Activated naive CD8-positive, alpha-beta T cell treated with anti-CD3 and anti-CD28 coated beads, Interleukin-2, amount 10 ng/mL, durations not matched to agents 7 days and 5 days (primary cell): ENCODE results near the gene GRM4. TPM values are rescaled to one million over a fixed set of nuclear protein-coding genes. Genes with fewer than 3 reads are reported as not detected.
A peak's percentile ranks its signal among the peaks of the same experiment; 100 is the strongest.

Source experiments
- ATAC-seq: fragments of 150-1000 bp; cut with Tn5 transposase; one replicate; pipeline ENCODE4 v1.10.0; 2021; ENCODE audit warnings: low read depth, moderate library complexity
- POLR2A ChIA-PET: fragments of 350-600 bp; sonication (Branson Sonifier 250); formaldehyde crosslinking; loops from one replicate; lab custom pipeline; 2021; ENCODE audit warnings: antibody characterized with exemption; lab: Charles Lee
- DNase-seq: peaks from one replicate; pipeline ENCODE4 v3.0.0; 2021
- H3K27ac Mint-ChIP-seq: one replicate; pipeline ENCODE4 v1.8.0; 2022; ENCODE audit warnings: mild to moderate bottlenecking, mixed read lengths
- H3K27me3 Mint-ChIP-seq: one replicate; pipeline ENCODE4 v1.8.0; 2022; ENCODE audit warnings: mild to moderate bottlenecking, moderate library complexity, mixed read lengths
- H3K36me3 Mint-ChIP-seq: one replicate; pipeline ENCODE4 v1.8.0; 2021; ENCODE audit warnings: mild to moderate bottlenecking, mixed read lengths
- H3K4me1 Mint-ChIP-seq: one replicate; pipeline ENCODE4 v1.8.0; 2021; ENCODE audit warnings: mixed read lengths
- H3K4me3 Mint-ChIP-seq: one replicate; pipeline ENCODE4 v1.8.0; 2022; ENCODE audit warnings: mild to moderate bottlenecking, moderate library complexity, mixed read lengths
- H3K9me3 Mint-ChIP-seq: one replicate; pipeline ENCODE4 v1.8.0; 2021; ENCODE audit warnings: mixed read lengths
- total RNA-seq, 2 experiments: library from RNA; stranded (reverse); gene quantifications; one replicate each; pipeline ENCODE4 v1.2.3, GENCODE V29; 2021

GRM4 gene
- total RNA-seq, 2 experiments from 2014 or later = 0.14 to 0.44 TPM

- no peak for DNase-seq
- Mint-ChIP-seq H3K36me3 (no peaks in the 10 kb centered on the region), H3K4me1 (no peaks in the 10 kb centered on the region), H3K27ac (no peak overlapping the region), H3K9me3 (no peaks in the 10 kb centered on the region), H3K4me3 (no peak overlapping the region), H3K27me3 (peaks cover 9% of the 10 kb centered on the region)
- POLR2A ChIA-PET = no interaction called here
- no peak for ATAC-seq
Measured at GRCh38 chr6:33990061-33990541, 155.8 kb downstream of the GRM4 start.

GRCh38 chr6:33989016-33989854, 156.7 kb downstream of the GRM4 start:
- Mint-ChIP-seq H3K27ac (no peak overlapping the region), H3K4me3 (no peak overlapping the region), H3K9me3 (no peaks in the 10 kb centered on the region), H3K36me3 (no peaks in the 10 kb centered on the region), H3K27me3 (peaks cover 5% of the 10 kb centered on the region), H3K4me1 (no peaks in the 10 kb centered on the region)
- POLR2A ChIA-PET = no interaction called here
- DNase-seq (no peak), ATAC-seq (no peak)

GRCh38 chr6:33988121-33989015, 157.5 kb downstream of the GRM4 start:
- no peak overlapping the region for H3K4me3 Mint-ChIP-seq
- H3K27ac Mint-ChIP-seq = no peak overlapping the region
- H3K36me3 Mint-ChIP-seq = no peaks in the 10 kb centered on the region
- peaks cover 4% of the 10 kb centered on the region for H3K27me3 Mint-ChIP-seq
- POLR2A ChIA-PET = no interaction called here
- no peaks in the 10 kb centered on the region for H3K9me3 Mint-ChIP-seq
- DNase-seq (no peak), ATAC-seq (no peak)
- H3K4me1 Mint-ChIP-seq = peaks cover 1% of the 10 kb centered on the region

GRCh38 chr6:33987531-33988021, 158.3 kb downstream of the GRM4 start:
- ATAC-seq (no peak), DNase-seq (no peak)
- Mint-ChIP-seq H3K27ac (no peak overlapping the region), H3K9me3 (no peaks in the 10 kb centered on the region), H3K36me3 (no peaks in the 10 kb centered on the region), H3K4me1 (peaks cover 3% of the 10 kb centered on the region), H3K27me3 (peaks cover 4% of the 10 kb centered on the region), H3K4me3 (no peak overlapping the region)
- POLR2A ChIA-PET = no interaction called here

- Mint-ChIP-seq H3K4me3 (no peak overlapping the region), H3K27me3 (peaks cover 4% of the 10 kb centered on the region), H3K9me3 (no peaks in the 10 kb centered on the region), H3K4me1 (peaks cover 3% of the 10 kb centered on the region), H3K27ac (no peak overlapping the region), H3K36me3 (no peaks in the 10 kb centered on the region)
- no peak for DNase-seq
- no peak for ATAC-seq
- POLR2A ChIA-PET = no interaction called here
Measured at GRCh38 chr6:33985947-33986346, 159.9 kb downstream of the GRM4 start.

- H3K9me3 Mint-ChIP-seq = no peaks in the 10 kb centered on the region
- POLR2A ChIA-PET = no interaction called here
- H3K27me3 Mint-ChIP-seq = peaks cover 4% of the 10 kb centered on the region
- DNase-seq (no peak), ATAC-seq (no peak)
- no peaks in the 10 kb centered on the region for H3K36me3 Mint-ChIP-seq
- H3K27ac Mint-ChIP-seq = no peak overlapping the region
- H3K4me1 Mint-ChIP-seq = peaks cover 3% of the 10 kb centered on the region
- H3K4me3 Mint-ChIP-seq = no peak overlapping the region
Measured at GRCh38 chr6:33985313-33985751, 160.6 kb downstream of the GRM4 start.

GRCh38 chr6:33984466-33985312, 161.2 kb downstream of the GRM4 start:
- Mint-ChIP-seq H3K4me1 (peaks cover 3% of the 10 kb centered on the region), H3K36me3 (no peaks in the 10 kb centered on the region), H3K27me3 (peaks cover 4% of the 10 kb centered on the region), H3K4me3 (no peak overlapping the region), H3K9me3 (no peaks in the 10 kb centered on the region), H3K27ac (no peak overlapping the region)
- POLR2A ChIA-PET = no interaction called here
- DNase-seq (no peak), ATAC-seq (no peak)

- ATAC-seq (no peak), DNase-seq (no peak)
- no peaks in the 10 kb centered on the region for H3K36me3 Mint-ChIP-seq
- peaks cover 3% of the 10 kb centered on the region for H3K4me1 Mint-ChIP-seq
- peaks cover 4% of the 10 kb centered on the region for H3K27me3 Mint-ChIP-seq
- H3K9me3 Mint-ChIP-seq = no peaks in the 10 kb centered on the region
- POLR2A ChIA-PET = no interaction called here
- no peak overlapping the region for H3K4me3 Mint-ChIP-seq
- H3K27ac Mint-ChIP-seq = peak overlapping the region; percentile 46
Measured at GRCh38 chr6:33983721-33984465, 162.0 kb downstream of the GRM4 start.

- peak; percentile 30 for ATAC-seq
- DNase-seq = no peak
- Mint-ChIP-seq H3K27me3 (peaks cover 4% of the 10 kb centered on the region), H3K4me1 (peaks cover 3% of the 10 kb centered on the region), H3K4me3 (no peak overlapping the region), H3K36me3 (no peaks in the 10 kb centered on the region), H3K9me3 (no peaks in the 10 kb centered on the region), H3K27ac (no peak overlapping the region)
- POLR2A ChIA-PET = no interaction called here
Measured at GRCh38 chr6:33983109-33983716, 162.7 kb downstream of the GRM4 start.

GRCh38 chr6:33981861-33982260, 164.0 kb downstream of the GRM4 start:
- POLR2A ChIA-PET = no interaction called here
- Mint-ChIP-seq H3K27me3 (peaks cover 13% of the 10 kb centered on the region), H3K36me3 (no peaks in the 10 kb centered on the region), H3K4me3 (no peak overlapping the region), H3K27ac (no peak overlapping the region), H3K9me3 (no peaks in the 10 kb centered on the region), H3K4me1 (peaks cover 3% of the 10 kb centered on the region)
- ATAC-seq (no peak), DNase-seq (no peak)

- H3K27ac Mint-ChIP-seq = no peak overlapping the region
- H3K9me3 Mint-ChIP-seq = no peaks in the 10 kb centered on the region
- no peaks in the 10 kb centered on the region for H3K36me3 Mint-ChIP-seq
- no peak for DNase-seq
- no peak for ATAC-seq
- H3K4me1 Mint-ChIP-seq = peaks cover 3% of the 10 kb centered on the region
- H3K4me3 Mint-ChIP-seq = no peak overlapping the region
- POLR2A ChIA-PET = no interaction called here
- peaks cover 14% of the 10 kb centered on the region for H3K27me3 Mint-ChIP-seq
Measured at GRCh38 chr6:33981421-33981820, 164.5 kb downstream of the GRM4 start.
